H1 (cell line): ENCODE measurements around the gene LRBA. TPM values are rescaled to one million over a fixed set of nuclear protein-coding genes. Genes with fewer than 3 reads are reported as not detected.
"Not testable (repeated sequence)": the region's sequence is repeated elsewhere in the genome, so short reads cannot be mapped to it uniquely, and the experiment has no call there.

Experiments used
- CTCF ChIA-PET: fragments of 300-600 bp; sonication (Branson Sonifier 250); formaldehyde crosslinking; loops from one replicate; lab custom pipeline; 2021; ENCODE audit not compliant: partially characterized antibody; lab: Charles Lee
- POLR2A ChIA-PET: fragments of 300-600 bp; sonication (Branson Sonifier 250); formaldehyde crosslinking; loops from one replicate; lab custom pipeline; 2021; ENCODE audit warnings: inconsistent platforms; ENCODE audit not compliant: partially characterized antibody; lab: Charles Lee
- DNase-seq, 2 experiments: peaks; one replicate each; pipeline versions ENCODE4 v3.0.0 to v3.0.0-alpha.2; 2010 to 2022; ENCODE audit warnings: low spot score in 2 of 2, low read depth in 1 of 2, mixed read lengths in 1 of 2
- FAIRE-seq: peaks from 2 replicates; lab custom pipeline; 2011; peaks lifted over from hg19 to GRCh38; lab: Jason Lieb, UNC
- H2AFZ ChIP-seq: 2 replicates; pipeline ENCODE4 v1.8.1; 2012; ENCODE audit warnings: low read length, inconsistent platforms
- H2AK5ac ChIP-seq: 2 replicates; pipeline ENCODE4 v1.6.1; 2013; ENCODE audit warnings: low read depth, low read length
- H2BK120ac ChIP-seq: replicated peaks from 2 replicates; pipeline ENCODE3; 2013; ENCODE audit warnings: low read depth, low read length, inconsistent platforms
- H2BK12ac ChIP-seq: 2 replicates; pipeline ENCODE4 v1.6.1; 2013; ENCODE audit warnings: low read depth, low read length
- H2BK15ac ChIP-seq: 2 replicates; pipeline ENCODE4 v1.6.1; 2013; ENCODE audit warnings: low read length
- H2BK20ac ChIP-seq: 2 replicates; pipeline ENCODE4 v1.6.1; 2013; ENCODE audit warnings: low read length
- H2BK5ac ChIP-seq: 2 replicates; pipeline ENCODE4 v1.6.1; 2013; ENCODE audit warnings: low read depth, low read length
- H3K14ac ChIP-seq: 2 replicates; pipeline ENCODE4 v1.6.1; 2013; ENCODE audit warnings: inconsistent platforms; ENCODE audit not compliant: insufficient read length
- H3K18ac ChIP-seq: 2 replicates; pipeline ENCODE4 v1.6.1; 2013; ENCODE audit warnings: low read length; ENCODE audit errors: extremely low read depth
- H3K23ac ChIP-seq: 2 replicates; pipeline ENCODE4 v1.6.1; 2013; ENCODE audit warnings: inconsistent platforms; ENCODE audit not compliant: insufficient read length
- H3K23me2 ChIP-seq: 2 replicates; pipeline ENCODE4 v1.6.1; 2013; ENCODE audit warnings: low read depth, low read length
- H3K27ac ChIP-seq: 2 replicates; pipeline ENCODE4 v1.6.1; 2011; ENCODE audit warnings: low read depth, low read length, inconsistent platforms
- H3K27me3 ChIP-seq, 4 experiments: replicated peaks in 1 of 4; 1 replicate in 1 of 4; 2 replicates in 3 of 4; pipeline versions ENCODE4 v1.6.1 to v1.8.1; 2011 to 2013; ENCODE audit warnings: low read length in 3 of 4, mild to moderate bottlenecking in 3 of 4, inconsistent platforms in 2 of 4, mixed read lengths in 2 of 4, moderate library complexity in 1 of 4; ENCODE audit not compliant: control insufficient read depth in 3 of 4, insufficient read depth in 3 of 4; ENCODE audit errors: extremely low read depth in 1 of 4
- H3K36me3 ChIP-seq, 4 experiments: 2 replicates each; pipeline versions ENCODE4 v1.6.1 to v1.8.1; 2011 to 2013; ENCODE audit warnings: mild to moderate bottlenecking in 4 of 4, low read length in 3 of 4, moderate library complexity in 2 of 4, control low read depth in 1 of 4, inconsistent platforms in 1 of 4; ENCODE audit not compliant: insufficient read depth in 4 of 4, control insufficient read depth in 2 of 4
- H3K4ac ChIP-seq: replicated peaks from 2 replicates; pipeline ENCODE3; 2013; ENCODE audit warnings: low read length, low read depth, mixed read lengths, inconsistent platforms; ENCODE audit not compliant: insufficient read length
- H3K4me1 ChIP-seq, 4 experiments: replicated peaks in 1 of 4; 1 replicate in 1 of 4; 2 replicates in 3 of 4; pipeline versions ENCODE4 v1.6.1 to v1.8.1; 2011 to 2013; ENCODE audit warnings: low read length in 3 of 4, inconsistent platforms in 2 of 4, mixed read lengths in 1 of 4; ENCODE audit not compliant: insufficient read depth in 4 of 4, control insufficient read depth in 3 of 4
- H3K4me2 ChIP-seq, 2 experiments: 2 replicates each; pipeline versions ENCODE4 v1.6.1 to v1.8.1; 2011 to 2013; ENCODE audit warnings: low read depth in 2 of 2, low read length in 2 of 2, control low read depth in 1 of 2, inconsistent platforms in 1 of 2, mild to moderate bottlenecking in 1 of 2; ENCODE audit not compliant: insufficient read depth in 1 of 2
- H3K4me3 ChIP-seq, 4 experiments: fragments of 200-600, 300-600 bp in 1 of 4; sonication (generic), shearing (Covaris generic), sonication (Bioruptor Twin) in 1 of 4; 2 replicates each; pipeline versions ENCODE4 v1.5.1 to v1.8.1; 2011 to 2016; ENCODE audit warnings: low read length in 4 of 4, low read depth in 3 of 4, control low read depth in 2 of 4, inconsistent platforms in 2 of 4, mild to moderate bottlenecking in 2 of 4, mixed read lengths in 1 of 4, moderate library complexity in 1 of 4; ENCODE audit not compliant: insufficient read depth in 2 of 4; ENCODE audit errors: extremely low read depth in 1 of 4
- H3K56ac ChIP-seq: replicated peaks from 2 replicates; pipeline ENCODE3; 2013; ENCODE audit warnings: low read depth, mild to moderate bottlenecking, mixed read lengths, low read length, inconsistent platforms; ENCODE audit not compliant: insufficient read length
- H3K79me1 ChIP-seq: 2 replicates; pipeline ENCODE4 v1.6.1; 2013; ENCODE audit warnings: low read depth, low read length, control low read depth
- H3K79me2 ChIP-seq, 2 experiments: 2 replicates each; pipeline versions ENCODE4 v1.6.1 to v1.8.1; 2012 to 2013; ENCODE audit warnings: low read length in 2 of 2, mild to moderate bottlenecking in 2 of 2, inconsistent platforms in 1 of 2; ENCODE audit not compliant: insufficient read depth in 2 of 2, control insufficient read depth in 1 of 2
- H3K9ac ChIP-seq, 4 experiments: replicated peaks in 1 of 4; 1 replicate in 1 of 4; 2 replicates in 3 of 4; pipeline versions ENCODE4 v1.6.1 to v1.8.1; 2011 to 2013; ENCODE audit warnings: low read depth in 3 of 4, low read length in 3 of 4, control low read depth in 2 of 4, mild to moderate bottlenecking in 2 of 4, moderate library complexity in 2 of 4, inconsistent platforms in 1 of 4; ENCODE audit errors: extremely low read depth in 1 of 4
- H3K9me3 ChIP-seq, 2 experiments: 2 replicates each; pipeline versions ENCODE4 v1.6.1 to v1.8.1; 2012 to 2013; ENCODE audit warnings: mild to moderate bottlenecking in 2 of 2, moderate library complexity in 2 of 2, control low read depth in 1 of 2, inconsistent platforms in 1 of 2, low read depth in 1 of 2, low read length in 1 of 2, mixed read lengths in 1 of 2; ENCODE audit not compliant: insufficient read depth in 2 of 2
- H4K20me1 ChIP-seq, 2 experiments: replicated peaks in 1 of 2; 2 replicates each; pipeline versions ENCODE3 to v1.8.1; 2011 to 2013; ENCODE audit warnings: inconsistent platforms in 2 of 2, low read length in 2 of 2, mild to moderate bottlenecking in 1 of 2; ENCODE audit not compliant: insufficient read depth in 2 of 2, control insufficient read depth in 1 of 2
- H4K5ac ChIP-seq: 2 replicates; pipeline ENCODE4 v1.6.1; 2013; ENCODE audit warnings: low read length, low read depth, mixed read lengths, inconsistent platforms; ENCODE audit not compliant: insufficient read length
- H4K8ac ChIP-seq: 2 replicates; pipeline ENCODE4 v1.8.0; 2013; ENCODE audit warnings: mild to moderate bottlenecking, moderate library complexity, low read length, inconsistent platforms; ENCODE audit not compliant: insufficient read depth; ENCODE audit errors: extremely low read depth
- H4K91ac ChIP-seq: replicated peaks from 2 replicates; pipeline ENCODE3; 2013; ENCODE audit warnings: low read length, mixed read lengths, inconsistent platforms; ENCODE audit not compliant: insufficient read length
- WGBS, 2 experiments: shearing (Covaris generic) in 1 of 2; methylation state at CpG; one replicate each; pipeline versions ENCODE4 v1.1.6 to v1.1.7; 2013 to 2015; ENCODE audit warnings: low lambda C conversion rate in 2 of 2, mixed read lengths in 2 of 2, inconsistent platforms in 1 of 2, low coverage in 1 of 2, missing lambda C conversion rate in 1 of 2; ENCODE audit not compliant: insufficient replicate concordance in 2 of 2, insufficient coverage in 1 of 2, insufficient read length in 1 of 2; ENCODE audit errors: extremely low coverage in 1 of 2, missing lambda C conversion rate in 1 of 2; 5-methylcytosine and 5-hydroxymethylcytosine counted together
- polyA plus RNA-seq, 7 experiments: library from polyadenylated mRNA; depleted of rRNA in 3 of 7; stranded (reverse) in 5 of 7; unstranded in 2 of 7; fragments of >200 nt in 5 of 7; fragments of 200-250 nt in 2 of 7; gene quantifications; 1 replicate in 5 of 7; 2 replicates in 1 of 7; 4 replicates in 1 of 7; pipeline versions ENCODE4 v1.2.1 to v1.2.3, GENCODE V29; 2011 to 2013; ENCODE audit warnings: missing spikeins in 2 of 7, mixed read lengths in 2 of 7
- total RNA-seq: library from RNA; stranded (reverse); fragmentation: NEBNext Ultra II Directional; extraction: Animal tissue kit (Norgen Biotek cat#: 25700); gene quantifications from 2 replicates; pipeline ENCODE4 v1.2.1, GENCODE V29; 2021

Gene LRBA
- total and polyA plus RNA-seq, 2 of the 8 experiments (the other 6 are each of a cell fraction or from before 2014, with no cell fraction given) = 54.6 to 83.2 TPM

DNA sequence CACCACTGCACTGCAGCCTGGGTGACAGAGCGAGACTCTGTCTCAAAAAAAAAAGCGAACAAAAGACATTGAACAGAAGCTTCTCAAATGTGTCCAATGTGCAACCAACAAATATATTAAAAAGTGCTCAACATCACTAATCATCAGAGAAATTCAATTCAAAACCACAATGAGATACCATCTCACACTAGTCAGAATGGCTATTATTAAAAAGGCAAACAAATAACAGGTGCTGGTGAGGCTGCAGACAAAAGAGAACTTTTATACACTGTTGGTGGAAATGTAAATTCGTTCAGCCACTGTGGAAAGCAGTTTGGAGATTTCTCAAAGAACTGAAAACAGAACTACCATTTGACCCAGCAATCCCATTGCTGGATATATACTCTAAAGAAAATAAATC is 477.2 kb downstream of the LRBA start:
- H3K23ac ChIP-seq, H3K18ac ChIP-seq, H3K79me2 ChIP-seq, FAIRE-seq, H4K91ac ChIP-seq, H4K20me1 ChIP-seq, H3K4ac ChIP-seq, H3K4me3 ChIP-seq, DNase-seq, H3K23me2 ChIP-seq, H3K79me1 ChIP-seq, H2BK20ac ChIP-seq, H3K9ac ChIP-seq, H3K9me3 ChIP-seq, POLR2A ChIA-PET, H3K14ac ChIP-seq, H2AK5ac ChIP-seq, H4K5ac ChIP-seq, H2BK120ac ChIP-seq, H3K56ac ChIP-seq, H2BK5ac ChIP-seq, H4K8ac ChIP-seq, H3K36me3 ChIP-seq, H3K4me2 ChIP-seq, H2BK15ac ChIP-seq, H3K27me3 ChIP-seq, H2AFZ ChIP-seq, H3K27ac ChIP-seq, CTCF ChIA-PET, H2BK12ac ChIP-seq: not testable (repeated sequence)
- peaks cover 0 to 17% (median 4%) of the 10 kb centered on the region in 4 experiments; a peak in 4 of 7 replicates for H3K4me1 ChIP-seq
- 88% methylated on average over 3 of the region's 3 CpGs; no CpG with 5 or more reads in 1 of the 2 experiments for WGBS, 2 experiments
